Transverse colon (tissue), 3 donors: Measurements from ENCODE around the gene EDC3.

ENCODE experiments used
- POLR2A ChIP-seq: fragments of 450-650 bp; IDR thresholded peaks from one replicate; pipeline ENCODE4 v1.6.1; 2016; ENCODE audit warnings: antibody characterized with exemption, mild to moderate bottlenecking, moderate library complexity
- POLR2AphosphoS5 ChIP-seq, 3 donors: sonication (generic); formaldehyde crosslinking; IDR thresholded peaks; one replicate each; pipeline ENCODE4 v1.6.1; 2016; ENCODE audit warnings: antibody characterized with exemption in 3 of 3

DNA sequence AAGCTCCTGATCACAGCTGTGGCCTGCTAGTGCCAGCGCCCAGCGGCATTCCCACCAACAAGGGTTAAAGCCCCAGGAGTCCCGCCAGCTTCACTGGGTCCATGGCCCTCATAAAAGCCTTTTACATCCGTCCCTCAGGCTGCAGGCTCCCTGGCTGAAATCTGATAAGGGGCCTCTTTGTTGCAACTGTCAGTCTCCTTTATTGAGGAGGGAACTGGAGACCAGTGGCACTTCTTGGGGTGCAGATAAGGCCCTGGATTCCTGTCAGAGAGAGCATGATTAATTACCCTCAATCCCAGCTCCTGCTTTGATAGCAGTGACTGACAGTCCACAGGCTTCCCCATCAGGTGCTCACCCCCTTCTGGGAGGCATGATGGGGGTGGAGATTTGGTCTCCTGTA lies 111.0 kb downstream of the EDC3 start:
- no peak for TF ChIP-seq POLR2AphosphoS5 (IDR thresholded peaks at IDR 0.05)
- TF ChIP-seq POLR2A, result no peak
